WI38 (cell line): ENCODE results near the gene CRELD2.

Experiments used
- H3K4me3 ChIP-seq: 2 replicates; pipeline ENCODE4 v1.5.1; 2011; ENCODE audit warnings: low read depth, mild to moderate bottlenecking, control low read depth, low read length
- CTCF ChIP-seq: IDR thresholded peaks from 2 replicates; pipeline ENCODE4 v1.5.1; 2012; ENCODE audit warnings: low read depth, mild to moderate bottlenecking, control low read depth, low read length

Gene CRELD2

GRCh38 chr22:49900441-49901230 lies 17.8 kb upstream of the CRELD2 start:
- H3K4me3 ChIP-seq = no peak overlapping the region
- TF ChIP-seq CTCF = no peak

- no peak overlapping the region for H3K4me3 ChIP-seq
- no peak for TF ChIP-seq CTCF
Observed at GRCh38 chr22:49901457-49901856, 17.0 kb upstream of the CRELD2 start.

GRCh38 chr22:49903322-49904039 lies 15.0 kb upstream of the CRELD2 start:
- TF ChIP-seq CTCF = no peak
- H3K4me3 ChIP-seq = no peak overlapping the region

- no peak for TF ChIP-seq CTCF
- H3K4me3 ChIP-seq = no peak overlapping the region
Observed at GRCh38 chr22:49904040-49904369, 14.4 kb upstream of the CRELD2 start.

- no peak for TF ChIP-seq CTCF
- H3K4me3 ChIP-seq = no peak overlapping the region
Observed at GRCh38 chr22:49905465-49905864, 13.0 kb upstream of the CRELD2 start.

GRCh38 chr22:49906071-49906798 lies 12.2 kb upstream of the CRELD2 start:
- H3K4me3 ChIP-seq = no peak overlapping the region
- no peak for TF ChIP-seq CTCF

- no peak for TF ChIP-seq CTCF
- no peak overlapping the region for H3K4me3 ChIP-seq
Observed at GRCh38 chr22:49906799-49907290, 11.6 kb upstream of the CRELD2 start.
